Measurements from ENCODE around the gene RARRES2.
"Not testable (repeated sequence)": the region's sequence is repeated elsewhere in the genome, so short reads cannot be mapped to it uniquely, and the experiment has no call there.

DNA sequence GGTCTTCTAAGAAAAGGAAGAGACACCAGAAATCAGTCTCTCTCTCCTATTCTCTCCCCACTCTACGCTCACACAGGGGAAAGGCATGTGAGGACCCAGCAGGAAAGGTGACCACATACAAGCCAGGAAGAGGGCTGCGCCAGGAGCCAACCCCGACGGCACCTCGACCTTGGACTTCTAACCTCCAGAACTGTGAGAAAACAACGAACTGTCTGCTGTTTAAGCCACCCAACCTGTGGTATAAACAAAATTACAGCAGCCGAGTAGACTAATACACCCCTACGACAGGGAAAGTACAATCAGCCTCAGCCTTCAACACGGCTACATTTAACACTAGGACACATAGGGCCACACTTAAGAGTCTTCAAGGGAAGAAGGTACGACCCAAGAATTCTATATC, 44.6 kb downstream of the RARRES2 start:
- TF ChIP-seq, protein P1, sequence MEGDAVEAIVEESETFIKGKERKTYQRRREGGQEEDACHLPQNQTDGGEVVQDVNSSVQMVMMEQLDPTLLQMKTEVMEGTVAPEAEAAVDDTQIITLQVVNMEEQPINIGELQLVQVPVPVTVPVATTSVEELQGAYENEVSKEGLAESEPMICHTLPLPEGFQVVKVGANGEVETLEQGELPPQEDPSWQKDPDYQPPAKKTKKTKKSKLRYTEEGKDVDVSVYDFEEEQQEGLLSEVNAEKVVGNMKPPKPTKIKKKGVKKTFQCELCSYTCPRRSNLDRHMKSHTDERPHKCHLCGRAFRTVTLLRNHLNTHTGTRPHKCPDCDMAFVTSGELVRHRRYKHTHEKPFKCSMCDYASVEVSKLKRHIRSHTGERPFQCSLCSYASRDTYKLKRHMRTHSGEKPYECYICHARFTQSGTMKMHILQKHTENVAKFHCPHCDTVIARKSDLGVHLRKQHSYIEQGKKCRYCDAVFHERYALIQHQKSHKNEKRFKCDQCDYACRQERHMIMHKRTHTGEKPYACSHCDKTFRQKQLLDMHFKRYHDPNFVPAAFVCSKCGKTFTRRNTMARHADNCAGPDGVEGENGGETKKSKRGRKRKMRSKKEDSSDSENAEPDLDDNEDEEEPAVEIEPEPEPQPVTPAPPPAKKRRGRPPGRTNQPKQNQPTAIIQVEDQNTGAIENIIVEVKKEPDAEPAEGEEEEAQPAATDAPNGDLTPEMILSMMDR (IDR thresholded peaks at IDR 0.05), result not testable (repeated sequence)
- not testable (repeated sequence) for TF ChIP-seq POLR2A (IDR thresholded peaks at IDR 0.05)

Data from suprapubic skin (tissue), 3 donors.